Lower lobe of right lung (tissue), 2 donors: Measurements from ENCODE around the gene OPN5. TPM values are rescaled to one million over a fixed set of nuclear protein-coding genes. Genes with fewer than 3 reads are reported as not detected.
"Not testable (repeated sequence)": the region's sequence is repeated elsewhere in the genome, so short reads cannot be mapped to it uniquely, and the experiment has no call there.

ENCODE experiments used
- ATAC-seq, 2 donors: fragments of 200-7000 bp; cut with Tn5 transposase; one replicate each; pipeline ENCODE4 v1.9.1; 2020 to 2022; ENCODE audit warnings: mild to moderate bottlenecking in 2 of 2, moderate library complexity in 2 of 2
- DNase-seq: peaks from one replicate; pipeline ENCODE4 v3.0.0-alpha.2; 2020
- H3K27ac ChIP-seq: fragments of 200-600 bp; one replicate; pipeline ENCODE4 v1.8.0; 2022
- H3K27me3 ChIP-seq: fragments of 200-600 bp; one replicate; pipeline ENCODE4 v1.8.0; 2022; ENCODE audit warnings: low read depth
- H3K36me3 ChIP-seq: fragments of 200-600 bp; one replicate; pipeline ENCODE4 v1.8.0; 2022; ENCODE audit warnings: mild to moderate bottlenecking
- H3K4me1 ChIP-seq: fragments of 200-600 bp; one replicate; pipeline ENCODE4 v1.8.0; 2022
- H3K4me3 ChIP-seq: fragments of 200-600 bp; one replicate; pipeline ENCODE4 v1.8.0; 2022; ENCODE audit warnings: mild to moderate bottlenecking
- H3K9me3 ChIP-seq: fragments of 200-600 bp; one replicate; pipeline ENCODE4 v1.8.0; 2022
- CTCF ChIP-seq: fragments of 200-600 bp; IDR thresholded peaks from one replicate; pipeline ENCODE4 v1.8.0; 2022; ENCODE audit warnings: antibody characterized with exemption, mild to moderate bottlenecking
- intact Hi-C: fragments of 100-400 bp; cut with DNase I; formaldehyde crosslinking; loops from one replicate; pipeline ENCODE4 v1.11.0; 2022
- total RNA-seq: library from RNA; stranded (reverse); fragmentation: NEBNext Ultra II Directional; extraction: Animal tissue kit (Norgen Biotek cat#: 25700); gene quantifications from one replicate; pipeline ENCODE4 v1.2.1, GENCODE V29; 2021
- donor health status: DM: no; HTN: yes; CAD: no; lungs with severe emphysema.

OPN5 gene
- total RNA-seq, 1 donor from 2014 or later, result not detected

GRCh38 chr6:47740714-47741113 lies 41.1 kb upstream of the OPN5 start:
- Histone ChIP-seq H3K4me1 (no peaks in the 10 kb centered on the region), H3K27ac (no peak overlapping the region), H3K9me3 (no peaks in the 10 kb centered on the region), H3K36me3 (no peaks in the 10 kb centered on the region), H3K27me3 (no peaks in the 10 kb centered on the region), H3K4me3 (no peak overlapping the region)
- TF ChIP-seq CTCF, result no peak
- intact Hi-C loops, result no loop called here
- no peak for ATAC-seq
- DNase-seq, result no peak

GRCh38 chr6:47741807-47742206 lies 40.0 kb upstream of the OPN5 start:
- H3K27ac ChIP-seq, result no peak overlapping the region
- ATAC-seq, result peak; percentile 43 to 50

GRCh38 chr6:47743744-47744143 lies 38.1 kb upstream of the OPN5 start:
- H3K4me3 ChIP-seq, result no peak overlapping the region
- no peak for ATAC-seq
- TF ChIP-seq CTCF, result no peak
- no peaks in the 10 kb centered on the region for H3K9me3 ChIP-seq
- no peaks in the 10 kb centered on the region for H3K36me3 ChIP-seq
- H3K4me1 ChIP-seq, result no peaks in the 10 kb centered on the region
- H3K27me3 ChIP-seq, result no peaks in the 10 kb centered on the region
- intact Hi-C loops, result no loop called here
- no peak for DNase-seq
- no peak overlapping the region for H3K27ac ChIP-seq

More at GRCh38 chr6:47741807-47742206, 40.0 kb upstream of the OPN5 start:
- no peaks in the 10 kb centered on the region for H3K27me3 ChIP-seq
- intact Hi-C loops, result no loop called here
- H3K36me3 ChIP-seq, result no peaks in the 10 kb centered on the region
- H3K4me1 ChIP-seq, result no peaks in the 10 kb centered on the region
- H3K9me3 ChIP-seq, result no peaks in the 10 kb centered on the region
- DNase-seq, result no peak
- no peak for TF ChIP-seq CTCF
- no peak overlapping the region for H3K4me3 ChIP-seq

GRCh38 chr6:47745269-47745668 lies 36.6 kb upstream of the OPN5 start:
- H3K9me3 ChIP-seq, H3K27ac ChIP-seq, H3K4me1 ChIP-seq, ATAC-seq, DNase-seq, H3K36me3 ChIP-seq, H3K27me3 ChIP-seq, intact Hi-C loops, H3K4me3 ChIP-seq: not testable (repeated sequence)

GRCh38 chr6:47749757-47750156 lies 32.1 kb upstream of the OPN5 start:
- no peak for TF ChIP-seq CTCF
- no peak for ATAC-seq

GRCh38 chr6:47752801-47753200 lies 29.0 kb upstream of the OPN5 start:
- no peaks in the 10 kb centered on the region for H3K36me3 ChIP-seq
- intact Hi-C loops, result no loop called here
- DNase-seq (no peak), ATAC-seq (no peak)
- no peaks in the 10 kb centered on the region for H3K27me3 ChIP-seq
- H3K4me3 ChIP-seq, result no peak overlapping the region
- H3K9me3 ChIP-seq, result no peaks in the 10 kb centered on the region
- no peaks in the 10 kb centered on the region for H3K4me1 ChIP-seq
- no peak overlapping the region for H3K27ac ChIP-seq
- no peak for TF ChIP-seq CTCF

More at GRCh38 chr6:47749757-47750156, 32.1 kb upstream of the OPN5 start:
- Histone ChIP-seq H3K36me3 (no peaks in the 10 kb centered on the region), H3K27ac (no peak overlapping the region), H3K4me3 (no peak overlapping the region), H3K4me1 (no peaks in the 10 kb centered on the region), H3K9me3 (no peaks in the 10 kb centered on the region), H3K27me3 (no peaks in the 10 kb centered on the region)
- no peak for DNase-seq
- intact Hi-C loops, result no loop called here
